ENCODE data around the gene HEPHL1.

Gene HEPHL1

GRCh38 chr11:94023856-94024255 lies 2.7 kb downstream of the HEPHL1 start:
- DNase-seq: no peak

GRCh38 chr11:94024547-94024946 lies 3.4 kb downstream of the HEPHL1 start:
- DNase-seq: no peak

GRCh38 chr11:94025690-94026394 lies 4.7 kb downstream of the HEPHL1 start:
- DNase-seq: no peak

GRCh38 chr11:94027210-94027609 lies 6.1 kb downstream of the HEPHL1 start:
- DNase-seq: no peak

GRCh38 chr11:94028436-94028835 lies 7.3 kb downstream of the HEPHL1 start:
- DNase-seq: no peak

GRCh38 chr11:94030059-94030458 lies 8.9 kb downstream of the HEPHL1 start:
- DNase-seq: no peak

GRCh38 chr11:94031625-94032024 lies 10.5 kb downstream of the HEPHL1 start:
- no peak for DNase-seq

GRCh38 chr11:94032066-94032465 lies 10.9 kb downstream of the HEPHL1 start:
- DNase-seq: no peak

- DNase-seq: no peak
These were observed 11.6 kb downstream of the HEPHL1 start for GRCh38 chr11:94032725-94033124.

GRCh38 chr11:94034207-94034606 lies 13.1 kb downstream of the HEPHL1 start:
- DNase-seq: no peak

- no peak for DNase-seq
These were observed 14.9 kb downstream of the HEPHL1 start for GRCh38 chr11:94036096-94036495.

- no peak for DNase-seq
These were observed 22.1 kb downstream of the HEPHL1 start for GRCh38 chr11:94043241-94043640.

GRCh38 chr11:94046796-94047195 lies 25.6 kb downstream of the HEPHL1 start:
- DNase-seq: no peak

GRCh38 chr11:94048032-94048709 lies 27.0 kb downstream of the HEPHL1 start:
- no peak for DNase-seq

- DNase-seq: no peak
These were observed 28.2 kb downstream of the HEPHL1 start for GRCh38 chr11:94049351-94049750.

- no peak for DNase-seq
These were observed 37.5 kb downstream of the HEPHL1 start for GRCh38 chr11:94058630-94059029.

GRCh38 chr11:94059065-94059464 lies 37.9 kb downstream of the HEPHL1 start:
- no peak for DNase-seq

GRCh38 chr11:94060401-94060800 lies 39.2 kb downstream of the HEPHL1 start:
- no peak for DNase-seq

GRCh38 chr11:94062360-94062759 lies 41.2 kb downstream of the HEPHL1 start:
- no peak for DNase-seq

- DNase-seq: no peak
These were observed 45.8 kb downstream of the HEPHL1 start for GRCh38 chr11:94066901-94067429.

GRCh38 chr11:94068764-94069163 lies 47.6 kb downstream of the HEPHL1 start:
- DNase-seq: no peak

GRCh38 chr11:94077552-94078293 lies 56.6 kb downstream of the HEPHL1 start:
- DNase-seq: no peak

GRCh38 chr11:94084164-94084563 lies 63.0 kb downstream of the HEPHL1 start:
- DNase-seq: no peak

- no peak for DNase-seq
These were observed 67.8 kb downstream of the HEPHL1 start for GRCh38 chr11:94088906-94089305.

Data from activated CD4-positive, alpha-beta T cell treated with anti-CD3 and anti-CD28 coated beads, Interleukin-2, amount 50 U/mL, for 4 hours (primary cell).